Neural progenitor cell (in vitro differentiated cells): ENCODE measurements around the gene MIF4GD. TPM values are rescaled to one million over a fixed set of nuclear protein-coding genes. Genes with fewer than 3 reads are reported as not detected.

ENCODE experiments used
- DNase-seq: peaks from one replicate; pipeline ENCODE4 v3.0.0-alpha.2; 2016; ENCODE audit warnings: low spot score
- H2AFZ ChIP-seq: fragments of 200-600 bp; sonication (generic); replicated peaks from 2 replicates; pipeline ENCODE4 v1.6.1; 2016; ENCODE audit warnings: antibody characterized with exemption
- H3F3A ChIP-seq: fragments of 200-600 bp; sonication (generic); 2 replicates; pipeline ENCODE4 v1.6.1; 2016; ENCODE audit warnings: antibody characterized with exemption, low read depth
- H3K27ac ChIP-seq: fragments of 200-600 bp; sonication (generic); 2 replicates; pipeline ENCODE4 v1.5.1; 2016; ENCODE audit warnings: mild to moderate bottlenecking
- H3K27me3 ChIP-seq: fragments of 200-600 bp; sonication (generic); 2 replicates; pipeline ENCODE4 v1.6.1; 2016; ENCODE audit warnings: mild to moderate bottlenecking, moderate library complexity
- H3K36me3 ChIP-seq: fragments of 200-600 bp; sonication (generic); 2 replicates; pipeline ENCODE4 v1.5.1; 2016
- H3K4me1 ChIP-seq: fragments of 200-600 bp; sonication (generic); 2 replicates; pipeline ENCODE4 v1.6.1; 2016; ENCODE audit warnings: mixed run types
- H3K4me2 ChIP-seq: fragments of 200-600 bp; sonication (generic); 2 replicates; pipeline ENCODE4 v1.6.1; 2016
- H3K4me3 ChIP-seq: fragments of 200-600 bp; sonication (generic); 2 replicates; pipeline ENCODE4 v1.5.1; 2016
- H3K79me2 ChIP-seq: fragments of 200-600 bp; sonication (generic); 2 replicates; pipeline ENCODE4 v1.6.1; 2016; ENCODE audit warnings: low read depth
- H3K9ac ChIP-seq: fragments of 200-600 bp; sonication (generic); 2 replicates; pipeline ENCODE4 v1.6.1; 2016
- H3K9me3 ChIP-seq: fragments of 200-600 bp; sonication (generic); 2 replicates; pipeline ENCODE4 v1.5.1; 2016; ENCODE audit warnings: low read depth
- H4K20me1 ChIP-seq: fragments of 200-600 bp; sonication (generic); 2 replicates; pipeline ENCODE4 v1.6.1; 2016; ENCODE audit warnings: low read depth
- H3K27ac Mint-ChIP-seq: 3 replicates; pipeline ENCODE4 v1.8.0; 2021; ENCODE audit warnings: mixed read lengths
- H3K27me3 Mint-ChIP-seq: 2 replicates; pipeline ENCODE4 v1.8.0; 2022; ENCODE audit warnings: low read depth, mild to moderate bottlenecking, inconsistent platforms, moderate library complexity, mixed read lengths; ENCODE audit not compliant: insufficient read depth
- H3K36me3 Mint-ChIP-seq: 3 replicates; pipeline ENCODE4 v1.8.0; 2021; ENCODE audit warnings: mixed read lengths
- H3K4me1 Mint-ChIP-seq: 3 replicates; pipeline ENCODE4 v1.8.0; 2021; ENCODE audit warnings: mixed read lengths
- H3K4me3 Mint-ChIP-seq: 3 replicates; pipeline ENCODE4 v1.8.0; 2021; ENCODE audit warnings: mild to moderate bottlenecking, moderate library complexity, mixed read lengths
- H3K9me3 Mint-ChIP-seq: 3 replicates; pipeline ENCODE4 v1.8.0; 2020; ENCODE audit warnings: mixed read lengths
- EZH2 ChIP-seq: fragments of 200-600 bp; sonication (generic); IDR thresholded peaks from 2 replicates; pipeline ENCODE4 v1.6.1; 2017; ENCODE audit warnings: antibody characterized with exemption, mild to moderate bottlenecking, moderate library complexity
- EZH2phosphoT487 ChIP-seq: fragments of 200-600 bp; sonication (generic); IDR thresholded peaks from 2 replicates; pipeline ENCODE4 v1.6.1; 2017; ENCODE audit warnings: antibody characterized with exemption
- total RNA-seq: library from RNA; depleted of rRNA; stranded (reverse); fragments of >200 nt; gene quantifications from 2 replicates; pipeline ENCODE4 v1.2.3, GENCODE V29; 2015; ENCODE audit warnings: low replicate concordance
- TF ChIP-seq, protein P1 (sequence below): fragments of 200-600 bp; sonication (generic); IDR thresholded peaks from 2 replicates; pipeline ENCODE4 v1.5.1; 2017; ENCODE audit warnings: antibody characterized with exemption, mild to moderate bottlenecking

The MIF4GD gene
- total RNA-seq, 1 donor from 2014 or later, result 17.7 TPM

- no peaks in the 10 kb centered on the region for H3K36me3 ChIP-seq
- H3K4me3 ChIP-seq, result no peak overlapping the region
- H3K27me3 Mint-ChIP-seq, result peaks cover 8% of the 10 kb centered on the region
- H3K27me3 ChIP-seq, result no peaks in the 10 kb centered on the region
- H3K4me1 ChIP-seq, result no peaks in the 10 kb centered on the region
- TF ChIP-seq EZH2phosphoT487 (no peak), EZH2 (no peak)
- TF ChIP-seq, protein P1, sequence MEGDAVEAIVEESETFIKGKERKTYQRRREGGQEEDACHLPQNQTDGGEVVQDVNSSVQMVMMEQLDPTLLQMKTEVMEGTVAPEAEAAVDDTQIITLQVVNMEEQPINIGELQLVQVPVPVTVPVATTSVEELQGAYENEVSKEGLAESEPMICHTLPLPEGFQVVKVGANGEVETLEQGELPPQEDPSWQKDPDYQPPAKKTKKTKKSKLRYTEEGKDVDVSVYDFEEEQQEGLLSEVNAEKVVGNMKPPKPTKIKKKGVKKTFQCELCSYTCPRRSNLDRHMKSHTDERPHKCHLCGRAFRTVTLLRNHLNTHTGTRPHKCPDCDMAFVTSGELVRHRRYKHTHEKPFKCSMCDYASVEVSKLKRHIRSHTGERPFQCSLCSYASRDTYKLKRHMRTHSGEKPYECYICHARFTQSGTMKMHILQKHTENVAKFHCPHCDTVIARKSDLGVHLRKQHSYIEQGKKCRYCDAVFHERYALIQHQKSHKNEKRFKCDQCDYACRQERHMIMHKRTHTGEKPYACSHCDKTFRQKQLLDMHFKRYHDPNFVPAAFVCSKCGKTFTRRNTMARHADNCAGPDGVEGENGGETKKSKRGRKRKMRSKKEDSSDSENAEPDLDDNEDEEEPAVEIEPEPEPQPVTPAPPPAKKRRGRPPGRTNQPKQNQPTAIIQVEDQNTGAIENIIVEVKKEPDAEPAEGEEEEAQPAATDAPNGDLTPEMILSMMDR, result no peak
- no peaks in the 10 kb centered on the region for H3K9me3 Mint-ChIP-seq
- H2AFZ ChIP-seq, result no peak overlapping the region
- no peak overlapping the region for H3K27ac ChIP-seq
- H3K36me3 Mint-ChIP-seq, result peaks cover 14% of the 10 kb centered on the region
- H4K20me1 ChIP-seq, result peaks cover 9% of the 10 kb centered on the region
- peaks cover 22% of the 10 kb centered on the region for H3F3A ChIP-seq
- no peaks in the 10 kb centered on the region for H3K9me3 ChIP-seq
- no peak overlapping the region for H3K9ac ChIP-seq
- H3K79me2 ChIP-seq, result peaks cover 12% of the 10 kb centered on the region
- H3K4me3 Mint-ChIP-seq, result no peak overlapping the region
- H3K4me1 Mint-ChIP-seq, result no peaks in the 10 kb centered on the region
- no peak overlapping the region for H3K27ac Mint-ChIP-seq
- H3K4me2 ChIP-seq, result no peak overlapping the region
- DNase-seq, result no peak
These were observed 26.7 kb downstream of the MIF4GD start for GRCh38 chr17:75244133-75244866.

GRCh38 chr17:75242461-75243042 lies 28.5 kb downstream of the MIF4GD start:
- no peaks in the 10 kb centered on the region for H3K4me1 Mint-ChIP-seq
- Histone ChIP-seq H4K20me1 (peaks cover 8% of the 10 kb centered on the region), H3K9ac (no peak overlapping the region), H3K36me3 (no peaks in the 10 kb centered on the region), H3K9me3 (no peaks in the 10 kb centered on the region), H3K4me2 (no peak overlapping the region), H3K27me3 (no peaks in the 10 kb centered on the region), H3K27ac (no peak overlapping the region), H2AFZ (no peak overlapping the region), H3F3A (peaks cover 33% of the 10 kb centered on the region), H3K4me3 (no peak overlapping the region), H3K4me1 (no peaks in the 10 kb centered on the region), H3K79me2 (peaks cover 11% of the 10 kb centered on the region)
- peaks cover 21% of the 10 kb centered on the region for H3K36me3 Mint-ChIP-seq
- peaks cover 11% of the 10 kb centered on the region for H3K27me3 Mint-ChIP-seq
- no peaks in the 10 kb centered on the region for H3K9me3 Mint-ChIP-seq
- no peak overlapping the region for H3K27ac Mint-ChIP-seq
- H3K4me3 Mint-ChIP-seq, result peak overlapping the region; percentile 33
- no peak for DNase-seq
- no peak for TF ChIP-seq EZH2phosphoT487
- TF ChIP-seq EZH2, result no peak
- TF ChIP-seq, protein P1, result no peak

GRCh38 chr17:75241996-75242460 lies 29.0 kb downstream of the MIF4GD start:
- no peak overlapping the region for H3K9ac ChIP-seq
- H3K4me2 ChIP-seq, result no peak overlapping the region
- peaks cover 33% of the 10 kb centered on the region for H3F3A ChIP-seq
- Mint-ChIP-seq H3K36me3 (peaks cover 23% of the 10 kb centered on the region), H3K27ac (no peak overlapping the region), H3K4me1 (no peaks in the 10 kb centered on the region), H3K4me3 (peak overlapping the region; percentile 33), H3K27me3 (peaks cover 11% of the 10 kb centered on the region), H3K9me3 (no peaks in the 10 kb centered on the region)
- no peaks in the 10 kb centered on the region for H3K36me3 ChIP-seq
- H3K27me3 ChIP-seq, result no peaks in the 10 kb centered on the region
- H4K20me1 ChIP-seq, result peaks cover 8% of the 10 kb centered on the region
- TF ChIP-seq EZH2, result no peak
- TF ChIP-seq, protein P1, result no peak
- no peak for TF ChIP-seq EZH2phosphoT487
- no peak overlapping the region for H2AFZ ChIP-seq
- H3K27ac ChIP-seq, result no peak overlapping the region
- no peaks in the 10 kb centered on the region for H3K4me1 ChIP-seq
- H3K9me3 ChIP-seq, result no peaks in the 10 kb centered on the region
- DNase-seq, result no peak
- no peak overlapping the region for H3K4me3 ChIP-seq
- peaks cover 5% of the 10 kb centered on the region for H3K79me2 ChIP-seq
